Activated naive CD4-positive, alpha-beta T cell treated with anti-CD3 and anti-CD28 coated beads for 36 hours (primary cell): Measurements from ENCODE around the gene ACTR1A. TPM values are rescaled to one million over a fixed set of nuclear protein-coding genes. Genes with fewer than 3 reads are reported as not detected.

Source experiments
- CTCF ChIA-PET: fragments of 350-600 bp; sonication (Branson Sonifier 250); formaldehyde crosslinking; loops from one replicate; lab custom pipeline; 2021; ENCODE audit warnings: antibody characterized with exemption; lab: Charles Lee
- DNase-seq: peaks from one replicate; pipeline ENCODE4 v3.0.0-alpha.2; 2020
- H3K27ac Mint-ChIP-seq: one replicate; pipeline ENCODE4 v1.8.0; 2021; ENCODE audit warnings: mild to moderate bottlenecking, mixed read lengths
- H3K27me3 Mint-ChIP-seq: one replicate; pipeline ENCODE4 v1.8.0; 2021; ENCODE audit warnings: low read depth, mixed read lengths
- H3K36me3 Mint-ChIP-seq: one replicate; pipeline ENCODE4 v1.8.0; 2021; ENCODE audit warnings: low read depth, mixed read lengths
- H3K4me1 Mint-ChIP-seq: one replicate; pipeline ENCODE4 v1.8.0; 2021; ENCODE audit warnings: low read depth, mixed read lengths
- H3K4me3 Mint-ChIP-seq: one replicate; pipeline ENCODE4 v1.8.0; 2021; ENCODE audit warnings: mild to moderate bottlenecking, moderate library complexity, mixed read lengths
- H3K9me3 Mint-ChIP-seq: one replicate; pipeline ENCODE4 v1.8.0; 2021; ENCODE audit warnings: mixed read lengths
- intact Hi-C: fragments of 100-400 bp; cut with micrococcal nuclease; formaldehyde crosslinking; loops from one replicate; pipeline ENCODE4 v1.15.1; 2023
- total RNA-seq, 2 experiments: library from RNA; stranded (reverse); gene quantifications; one replicate each; pipeline ENCODE4 v1.2.3, GENCODE V29; 2021

ACTR1A gene
- total RNA-seq = 10 to 100 TPM; 59.6 to 60.8 TPM

GRCh38 chr10:102502337-102503151 lies at the start of gene ACTR1A:
Gene ACTR1A, minus strand, starts transcription at chr10:102502712. Its CDS starts 65 bp downstream, at chr10:102502647.
- peak; percentile 96 for DNase-seq
- intact Hi-C loops = loop anchor here (1.0 to 2.0 kb wide), 24 partner anchors 40 to 1148 kb away; partner anchors contain the start of genes ARL3, BORCS7, BTRC and CNNM2
- H3K36me3 Mint-ChIP-seq = peaks cover 1% of the 10 kb centered on the region
- H3K4me1 Mint-ChIP-seq = peaks cover 27% of the 10 kb centered on the region
- H3K27me3 Mint-ChIP-seq = no peaks in the 10 kb centered on the region
- H3K4me3 Mint-ChIP-seq = no peak within 1 kb of the TSS
- CTCF ChIA-PET = interaction anchor here (0.9 to 4.0 kb wide), 6 partner anchors 23 to 211 kb away, joined by 3 to 86 read pairs (median 3); partner anchors contain the start of gene ARL3
- H3K27ac Mint-ChIP-seq = no peak within 1 kb of the TSS
- H3K9me3 Mint-ChIP-seq = no peaks in the 10 kb centered on the region

DNA sequence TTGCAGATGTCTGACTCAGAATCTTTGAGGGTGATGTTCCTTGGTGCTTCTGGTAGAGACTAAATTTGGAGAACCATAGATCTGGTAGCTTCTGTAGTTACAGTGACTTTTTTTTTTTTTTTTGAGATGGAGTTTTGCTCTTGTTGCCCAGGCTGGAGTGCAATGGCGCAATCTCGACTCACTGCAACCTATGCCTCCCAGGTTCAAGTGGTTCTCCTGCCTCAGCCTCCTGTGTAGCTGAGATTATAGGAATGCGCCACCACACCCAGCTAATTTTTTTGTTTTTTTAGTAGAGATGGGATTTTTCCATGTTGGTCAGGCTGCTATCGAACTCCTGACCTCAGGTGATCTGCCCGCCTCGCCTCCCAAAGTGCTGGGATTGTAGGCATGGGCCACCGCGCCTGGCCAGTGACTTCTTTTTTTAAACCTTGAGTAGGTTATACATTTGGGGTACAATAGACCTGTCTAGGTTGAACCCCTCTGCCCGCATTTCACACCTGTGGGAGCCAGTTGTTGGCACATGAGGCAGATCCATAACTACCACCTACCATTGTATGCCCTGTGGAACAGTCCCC lies 48.2 kb upstream of the ACTR1A start:
- peaks cover 8% of the 10 kb centered on the region for H3K36me3 Mint-ChIP-seq
- H3K9me3 Mint-ChIP-seq = no peaks in the 10 kb centered on the region
- no peaks in the 10 kb centered on the region for H3K27me3 Mint-ChIP-seq
- intact Hi-C loops = no loop called here
- no peaks in the 10 kb centered on the region for H3K4me1 Mint-ChIP-seq
- no peak for DNase-seq
- no peak overlapping the region for H3K4me3 Mint-ChIP-seq
- H3K27ac Mint-ChIP-seq = no peak overlapping the region
- CTCF ChIA-PET = interaction anchor here (0.7 kb wide), 1 partner anchor 29 kb away, joined by 6 read pairs; no protein-coding TSS in a partner anchor

- H3K4me1 Mint-ChIP-seq = no peaks in the 10 kb centered on the region
- no peak for DNase-seq
- intact Hi-C loops = no loop called here
- no peak overlapping the region for H3K27ac Mint-ChIP-seq
- peaks cover 8% of the 10 kb centered on the region for H3K36me3 Mint-ChIP-seq
- no peaks in the 10 kb centered on the region for H3K27me3 Mint-ChIP-seq
- H3K4me3 Mint-ChIP-seq = no peak overlapping the region
- no peaks in the 10 kb centered on the region for H3K9me3 Mint-ChIP-seq
- CTCF ChIA-PET = no interaction called here
Measured at GRCh38 chr10:102549549-102549948, 47.0 kb upstream of the ACTR1A start.

DNA sequence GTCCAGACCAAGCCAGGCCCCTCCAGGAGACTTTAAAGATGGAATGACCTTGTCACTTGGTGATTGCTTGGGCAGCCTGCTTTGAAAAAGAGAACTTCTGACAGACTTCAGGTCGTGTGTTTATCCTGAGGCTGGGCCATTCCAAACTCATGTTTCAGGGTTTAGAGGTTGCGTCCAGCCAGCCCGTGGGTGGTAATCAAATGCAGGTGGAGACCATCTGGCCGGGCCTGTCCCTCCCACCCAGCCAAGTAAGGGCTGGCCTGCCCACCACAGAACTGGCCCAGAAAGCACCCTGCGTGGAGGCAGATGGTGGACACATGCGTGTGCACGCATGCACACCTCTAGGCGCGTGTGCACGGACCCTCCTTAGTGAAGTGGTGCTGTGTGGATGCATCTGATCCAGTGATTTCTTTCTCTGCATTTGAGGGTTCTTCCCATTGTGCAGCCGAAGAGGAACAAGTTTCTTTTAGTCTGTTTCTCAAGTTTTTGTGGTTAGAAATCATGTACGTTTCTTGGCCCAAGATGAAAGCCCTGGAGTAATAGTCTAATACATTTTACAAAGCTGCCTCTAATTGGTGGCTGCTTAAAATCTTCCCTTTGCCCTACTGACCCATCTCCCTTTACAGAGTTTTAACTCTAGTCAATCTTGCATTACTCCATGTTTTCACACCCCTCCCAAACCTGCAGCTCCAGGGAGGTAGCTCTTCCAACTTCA lies 44.3 kb upstream of the ACTR1A start:
- Mint-ChIP-seq H3K36me3 (peaks cover 6% of the 10 kb centered on the region), H3K27me3 (no peaks in the 10 kb centered on the region), H3K4me1 (peaks cover 7% of the 10 kb centered on the region), H3K9me3 (no peaks in the 10 kb centered on the region), H3K27ac (no peak overlapping the region), H3K4me3 (no peak overlapping the region)
- CTCF ChIA-PET = interaction anchor here (1.1 kb wide), 1 partner anchor 49 kb away, joined by 4 read pairs; no protein-coding TSS in a partner anchor
- intact Hi-C loops = no loop called here
- no peak for DNase-seq

DNA sequence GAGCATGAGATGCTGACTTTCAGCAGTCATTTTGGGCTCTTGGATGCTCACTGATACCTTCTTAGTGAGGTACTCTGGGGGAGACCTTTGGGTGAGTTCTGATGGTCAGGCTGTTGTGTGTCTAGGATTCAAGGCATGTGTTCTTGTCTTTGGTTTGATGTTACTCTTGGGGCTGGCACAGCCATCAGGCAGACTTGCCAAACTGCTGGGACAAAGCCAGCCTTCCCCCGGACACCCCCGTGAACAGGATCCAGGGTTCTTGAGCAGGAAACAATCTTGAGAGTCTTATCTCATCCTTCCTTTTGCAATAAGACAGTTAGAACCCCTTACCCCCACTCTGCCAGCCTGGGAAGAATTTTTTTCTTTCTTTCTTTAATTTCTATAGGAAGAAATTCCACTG lies 43.5 kb upstream of the ACTR1A start:
- Mint-ChIP-seq H3K36me3 (peaks cover 4% of the 10 kb centered on the region), H3K27me3 (no peaks in the 10 kb centered on the region), H3K4me1 (peaks cover 8% of the 10 kb centered on the region), H3K27ac (no peak overlapping the region), H3K9me3 (no peaks in the 10 kb centered on the region), H3K4me3 (no peak overlapping the region)
- CTCF ChIA-PET = no interaction called here
- intact Hi-C loops = no loop called here
- DNase-seq = no peak

GRCh38 chr10:102545265-102545871 lies 42.9 kb upstream of the ACTR1A start:
- CTCF ChIA-PET = interaction anchor here (0.6 kb wide), 1 partner anchor 66 kb away, joined by 3 read pairs; no protein-coding TSS in a partner anchor
- intact Hi-C loops = no loop called here
- Mint-ChIP-seq H3K27me3 (no peaks in the 10 kb centered on the region), H3K4me3 (no peak overlapping the region), H3K4me1 (peaks cover 10% of the 10 kb centered on the region), H3K9me3 (no peaks in the 10 kb centered on the region), H3K36me3 (peaks cover 1% of the 10 kb centered on the region), H3K27ac (no peak overlapping the region)
- no peak for DNase-seq

DNA sequence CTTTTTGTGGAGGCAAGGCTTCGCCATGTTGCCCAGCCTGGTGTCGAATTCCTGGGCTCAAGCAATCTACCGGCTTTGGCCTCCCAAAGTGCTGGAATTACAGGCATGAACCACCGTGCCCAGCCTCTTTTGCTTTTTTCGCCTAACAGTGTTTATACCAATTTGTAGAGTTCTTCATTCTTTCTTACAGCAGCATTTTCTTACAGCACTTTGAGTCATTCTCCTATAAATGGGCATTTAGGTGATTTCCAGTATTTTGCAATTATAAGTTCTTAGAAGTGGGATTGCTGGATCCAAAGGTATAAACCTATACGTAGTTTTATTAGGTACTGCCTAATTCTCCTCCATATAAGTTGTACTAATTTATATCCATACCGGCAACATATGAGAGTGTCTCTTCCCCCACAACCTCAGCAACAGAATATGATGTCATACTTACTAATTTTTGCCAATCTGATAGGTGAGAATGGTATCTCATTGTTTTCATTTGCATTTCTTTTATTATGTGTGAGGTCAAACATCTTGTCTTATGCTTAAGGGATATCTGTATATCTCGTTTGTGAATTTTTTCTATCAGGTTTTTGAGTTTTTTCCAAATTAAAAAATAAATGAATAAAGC lies 40.4 kb upstream of the ACTR1A start:
- H3K27ac Mint-ChIP-seq = peak overlapping the region; percentile 61
- no peaks in the 10 kb centered on the region for H3K9me3 Mint-ChIP-seq
- H3K4me1 Mint-ChIP-seq = peaks cover 15% of the 10 kb centered on the region
- CTCF ChIA-PET = no interaction called here
- no peaks in the 10 kb centered on the region for H3K36me3 Mint-ChIP-seq
- intact Hi-C loops = loop anchor here (2.0 kb wide), 1 partner anchor 40 kb away; the partner anchor contains the start of genes ACTR1A and SUFU
- no peak overlapping the region for H3K4me3 Mint-ChIP-seq
- DNase-seq = no peak
- no peaks in the 10 kb centered on the region for H3K27me3 Mint-ChIP-seq

DNA sequence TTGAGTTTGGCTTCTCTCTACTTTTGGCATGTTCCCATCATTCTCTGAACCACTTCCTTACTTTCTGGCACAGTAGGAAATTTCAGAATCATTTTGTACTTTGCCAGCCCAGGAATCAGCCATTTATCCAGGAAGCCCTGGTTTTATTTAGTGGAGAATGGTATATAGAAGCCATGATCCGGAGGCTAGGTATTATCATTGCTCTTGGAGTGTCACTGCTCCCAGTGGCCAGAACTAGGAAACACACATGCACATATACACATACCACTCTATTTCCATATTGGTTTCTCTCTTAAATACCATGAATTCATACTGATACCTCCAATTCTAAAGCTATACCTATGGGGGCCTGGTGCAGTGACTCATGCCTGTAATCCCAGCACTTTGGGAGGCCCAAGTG lies 37.5 kb upstream of the ACTR1A start:
- intact Hi-C loops = no loop called here
- no peaks in the 10 kb centered on the region for H3K36me3 Mint-ChIP-seq
- peaks cover 17% of the 10 kb centered on the region for H3K4me1 Mint-ChIP-seq
- DNase-seq = no peak
- H3K27ac Mint-ChIP-seq = no peak overlapping the region
- no peak overlapping the region for H3K4me3 Mint-ChIP-seq
- no peaks in the 10 kb centered on the region for H3K9me3 Mint-ChIP-seq
- no peaks in the 10 kb centered on the region for H3K27me3 Mint-ChIP-seq
- CTCF ChIA-PET = no interaction called here

DNA sequence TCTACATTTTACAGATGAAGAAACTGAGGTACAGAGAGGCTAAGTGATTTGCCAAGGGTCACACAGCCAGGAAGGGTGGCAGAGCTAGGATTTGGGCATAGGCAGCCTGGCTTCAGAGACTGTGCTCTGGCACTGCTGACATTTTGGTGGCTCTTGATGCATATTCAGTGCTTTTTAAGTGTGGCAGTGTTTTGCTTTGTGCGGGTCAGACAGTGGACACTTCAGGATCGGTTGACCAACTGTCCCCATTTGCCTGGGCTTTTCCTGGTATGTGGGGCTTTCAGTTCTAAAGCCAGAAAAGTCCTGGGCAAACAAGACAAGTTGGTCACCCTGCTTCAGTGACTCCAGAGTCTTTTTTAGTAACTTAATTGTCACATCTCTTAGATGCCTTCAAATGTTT lies 36.3 kb upstream of the ACTR1A start:
- no peak overlapping the region for H3K27ac Mint-ChIP-seq
- intact Hi-C loops = no loop called here
- no peak for DNase-seq
- H3K9me3 Mint-ChIP-seq = no peaks in the 10 kb centered on the region
- peaks cover 17% of the 10 kb centered on the region for H3K4me1 Mint-ChIP-seq
- H3K4me3 Mint-ChIP-seq = no peak overlapping the region
- CTCF ChIA-PET = no interaction called here
- no peaks in the 10 kb centered on the region for H3K27me3 Mint-ChIP-seq
- H3K36me3 Mint-ChIP-seq = peaks cover under 1% of the 10 kb centered on the region

DNA sequence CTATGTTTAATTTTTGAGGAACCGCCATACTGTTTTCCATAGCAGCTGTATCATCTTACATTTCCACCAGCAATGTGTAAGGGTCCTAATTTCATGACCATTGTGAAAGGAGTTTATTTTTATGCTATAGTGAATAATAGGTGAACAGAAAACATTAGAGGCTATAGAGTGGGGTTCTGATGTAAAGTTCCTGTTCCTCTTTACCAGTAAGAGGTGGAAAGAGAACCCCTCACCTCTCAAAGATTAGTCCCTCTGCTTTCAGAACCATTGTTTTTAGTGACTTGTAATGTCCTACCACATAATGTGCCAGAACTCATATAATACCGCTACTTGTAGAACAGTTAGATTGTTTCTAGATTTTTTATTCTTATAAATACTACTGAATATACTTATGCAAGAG lies 35.4 kb upstream of the ACTR1A start:
- CTCF ChIA-PET = no interaction called here
- Mint-ChIP-seq H3K27ac (no peak overlapping the region), H3K4me1 (peaks cover 15% of the 10 kb centered on the region), H3K9me3 (no peaks in the 10 kb centered on the region), H3K4me3 (no peak overlapping the region), H3K36me3 (peaks cover 1% of the 10 kb centered on the region), H3K27me3 (no peaks in the 10 kb centered on the region)
- intact Hi-C loops = no loop called here
- no peak for DNase-seq

DNA sequence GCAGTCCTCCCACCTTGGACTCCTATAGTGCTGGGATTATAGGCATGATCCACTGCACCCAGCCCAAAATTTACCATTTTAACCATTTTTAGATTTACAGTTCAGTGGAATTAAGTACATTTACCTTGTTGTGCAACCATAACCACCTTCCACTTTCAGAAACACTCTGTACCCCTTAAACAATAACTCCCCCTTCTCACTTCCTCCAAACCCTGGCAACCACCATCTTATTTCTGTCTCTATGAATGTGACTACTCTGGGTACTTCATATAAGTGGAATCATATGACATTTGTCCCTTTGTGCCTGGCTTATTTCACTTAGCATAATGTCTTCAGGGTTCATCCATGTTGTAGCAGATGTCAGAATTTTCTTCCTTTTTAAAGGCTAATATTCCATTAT lies 34.9 kb upstream of the ACTR1A start:
- Mint-ChIP-seq H3K4me3 (no peak overlapping the region), H3K4me1 (peaks cover 9% of the 10 kb centered on the region), H3K27me3 (no peaks in the 10 kb centered on the region), H3K27ac (no peak overlapping the region), H3K36me3 (peaks cover 1% of the 10 kb centered on the region), H3K9me3 (no peaks in the 10 kb centered on the region)
- intact Hi-C loops = no loop called here
- CTCF ChIA-PET = no interaction called here
- no peak for DNase-seq
